Measurements from ENCODE around the gene PYGB. TPM values are rescaled to one million over a fixed set of nuclear protein-coding genes. Genes with fewer than 3 reads are reported as not detected.

The PYGB gene
- total RNA-seq, 2 donors from 2014 or later, result 211 to 295 TPM

DNA sequence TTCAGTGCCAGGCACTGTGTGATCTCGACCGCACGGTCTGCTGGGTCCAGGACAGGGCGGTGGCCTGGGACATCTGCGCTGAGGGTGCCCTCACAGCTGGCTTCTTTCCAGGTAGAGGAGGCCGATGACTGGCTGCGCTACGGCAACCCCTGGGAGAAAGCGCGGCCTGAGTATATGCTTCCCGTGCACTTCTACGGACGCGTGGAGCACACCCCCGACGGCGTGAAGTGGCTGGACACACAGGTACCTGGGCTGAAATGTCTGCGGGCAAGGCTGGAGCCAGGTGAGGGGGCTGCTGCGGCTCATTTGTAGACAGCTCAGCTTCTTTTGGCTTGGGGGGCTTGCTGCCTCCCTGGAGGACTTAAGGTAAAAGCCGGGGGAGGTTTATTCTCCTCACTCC, 26.6 kb downstream of the PYGB start:
- no peak overlapping the region for H3K9ac ChIP-seq (ENCODE audit: low read depth in 2 of 2, low read length in 2 of 2)

DNA sequence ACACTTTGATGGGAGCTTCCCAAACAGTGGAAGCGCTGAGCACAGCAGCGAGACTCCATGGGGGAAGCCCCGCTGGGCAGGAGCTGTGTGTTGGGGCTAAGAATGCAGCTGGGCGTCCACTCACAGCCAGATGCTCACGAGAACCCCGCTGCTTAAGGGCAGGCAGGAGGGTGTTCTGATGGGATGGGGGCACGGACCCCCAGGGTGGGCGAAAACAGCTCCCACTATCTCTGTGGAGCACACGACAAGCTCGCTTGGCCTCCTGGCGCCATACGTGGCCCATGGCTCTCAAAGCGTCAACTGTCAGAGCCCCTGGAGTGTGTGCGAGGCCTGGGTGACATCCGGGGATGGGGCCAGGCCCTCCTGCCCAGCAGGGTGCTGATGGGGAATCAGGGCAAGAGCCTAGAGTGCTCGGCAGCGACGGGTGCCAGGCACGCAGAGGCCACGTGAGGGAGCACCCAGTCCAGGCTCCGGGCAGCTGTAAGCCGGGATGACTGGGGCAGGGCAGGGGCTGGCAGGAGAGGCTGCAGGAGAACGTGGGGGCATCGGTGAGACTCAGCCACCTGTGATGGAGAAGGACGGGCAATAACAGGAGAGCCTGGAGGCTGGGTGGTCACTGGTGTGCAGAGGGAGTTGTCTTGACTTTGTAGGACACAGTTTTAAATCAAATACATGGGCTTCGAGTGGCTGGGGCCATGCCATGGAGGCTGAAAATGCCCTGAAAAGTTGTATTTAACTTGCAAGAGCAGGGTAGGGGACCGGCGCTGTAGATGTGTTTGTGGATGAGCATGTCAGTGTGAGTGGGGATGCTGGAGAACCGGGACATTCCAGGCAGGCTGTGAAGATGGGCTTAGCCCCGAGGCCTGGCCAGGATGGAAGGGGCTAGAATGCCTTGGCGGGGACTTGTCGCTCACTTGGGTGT, 27.3 kb downstream of the PYGB start:
- H3K4me3 ChIP-seq, result no peak overlapping the region
- intact Hi-C loops (cut with DNase I), result loop anchor here (10.0 kb wide), 1 partner anchor 280 kb away; the partner anchor contains the start of gene APMAP
- DNase-seq, result no peak
- TF ChIP-seq, protein P1, sequence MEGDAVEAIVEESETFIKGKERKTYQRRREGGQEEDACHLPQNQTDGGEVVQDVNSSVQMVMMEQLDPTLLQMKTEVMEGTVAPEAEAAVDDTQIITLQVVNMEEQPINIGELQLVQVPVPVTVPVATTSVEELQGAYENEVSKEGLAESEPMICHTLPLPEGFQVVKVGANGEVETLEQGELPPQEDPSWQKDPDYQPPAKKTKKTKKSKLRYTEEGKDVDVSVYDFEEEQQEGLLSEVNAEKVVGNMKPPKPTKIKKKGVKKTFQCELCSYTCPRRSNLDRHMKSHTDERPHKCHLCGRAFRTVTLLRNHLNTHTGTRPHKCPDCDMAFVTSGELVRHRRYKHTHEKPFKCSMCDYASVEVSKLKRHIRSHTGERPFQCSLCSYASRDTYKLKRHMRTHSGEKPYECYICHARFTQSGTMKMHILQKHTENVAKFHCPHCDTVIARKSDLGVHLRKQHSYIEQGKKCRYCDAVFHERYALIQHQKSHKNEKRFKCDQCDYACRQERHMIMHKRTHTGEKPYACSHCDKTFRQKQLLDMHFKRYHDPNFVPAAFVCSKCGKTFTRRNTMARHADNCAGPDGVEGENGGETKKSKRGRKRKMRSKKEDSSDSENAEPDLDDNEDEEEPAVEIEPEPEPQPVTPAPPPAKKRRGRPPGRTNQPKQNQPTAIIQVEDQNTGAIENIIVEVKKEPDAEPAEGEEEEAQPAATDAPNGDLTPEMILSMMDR (IDR thresholded peaks at IDR 0.05), result no peak
- no peak overlapping the region for H3K9ac ChIP-seq (ENCODE audit: low read depth in 2 of 2, low read length in 2 of 2)
- H3K27me3 ChIP-seq, result no peaks in the 10 kb centered on the region
- H3K27ac ChIP-seq, result no peak overlapping the region
- peaks cover 37% of the 10 kb centered on the region for H3K36me3 ChIP-seq
- no peaks in the 10 kb centered on the region for H3K9me3 ChIP-seq
- no peaks in the 10 kb centered on the region for H3K4me1 ChIP-seq

More for the DNA sequence above, 26.6 kb downstream of the PYGB start:
- Histone ChIP-seq H3K36me3 (peaks cover 31% of the 10 kb centered on the region), H3K27me3 (no peaks in the 10 kb centered on the region), H3K27ac (no peak overlapping the region), H3K4me3 (no peak overlapping the region), H3K4me1 (no peaks in the 10 kb centered on the region), H3K9me3 (no peaks in the 10 kb centered on the region)
- no peak for DNase-seq
- TF ChIP-seq, protein P1 (IDR thresholded peaks at IDR 0.05), result no peak
- intact Hi-C loops (cut with DNase I), result loop anchor here (10.0 kb wide), 1 partner anchor 280 kb away; the partner anchor contains the start of gene APMAP

DNA sequence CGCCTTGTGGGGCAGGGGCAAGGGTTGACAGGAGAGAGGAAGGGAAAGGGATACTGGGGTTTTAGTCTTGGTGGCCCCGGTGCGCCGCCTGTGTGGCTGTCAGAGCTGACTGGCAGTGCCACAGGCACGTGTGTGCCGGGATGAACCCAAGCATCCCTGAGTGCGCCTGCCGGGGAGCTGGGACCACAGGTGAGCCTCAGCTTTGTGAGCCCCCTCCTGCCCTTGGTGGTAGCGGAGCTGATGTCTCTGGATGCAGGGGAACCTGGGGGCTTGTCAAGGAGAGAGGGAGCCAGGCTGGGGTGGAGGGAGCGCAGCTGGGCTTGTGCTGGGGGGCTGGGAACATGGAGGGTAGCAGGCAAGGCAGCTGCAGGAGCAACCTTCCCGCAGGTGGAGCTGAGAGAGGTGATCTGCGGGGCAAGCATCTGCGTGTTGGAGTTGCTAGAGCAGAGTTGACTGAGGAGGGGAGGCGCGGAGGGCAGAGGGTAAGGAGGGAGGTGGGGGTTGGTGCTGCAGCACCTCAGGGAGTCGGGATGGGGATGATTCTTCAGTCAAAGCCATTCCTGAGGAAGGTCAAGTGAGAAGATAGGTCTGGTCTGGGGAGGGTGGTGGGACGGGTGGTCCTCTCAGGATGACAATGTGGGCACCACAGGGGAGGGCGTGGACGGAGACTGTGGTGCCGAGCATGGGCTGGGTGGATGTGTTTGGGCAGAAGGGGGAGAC, 28.1 kb downstream of the PYGB start:
- H3K36me3 ChIP-seq, result peaks cover 41% of the 10 kb centered on the region
- no peak overlapping the region for H3K4me3 ChIP-seq
- no peak for DNase-seq
- intact Hi-C loops (cut with DNase I), result loop anchor here (10.0 kb wide), 1 partner anchor 281 kb away; the partner anchor contains the start of gene APMAP
- no peak overlapping the region for H3K27ac ChIP-seq
- H3K4me1 ChIP-seq, result no peaks in the 10 kb centered on the region
- H3K9me3 ChIP-seq, result no peaks in the 10 kb centered on the region
- TF ChIP-seq, protein P1 (IDR thresholded peaks at IDR 0.05), result no peak
- no peaks in the 10 kb centered on the region for H3K27me3 ChIP-seq
- H3K9ac ChIP-seq (ENCODE audit: low read depth in 2 of 2, low read length in 2 of 2), result no peak overlapping the region

DNA sequence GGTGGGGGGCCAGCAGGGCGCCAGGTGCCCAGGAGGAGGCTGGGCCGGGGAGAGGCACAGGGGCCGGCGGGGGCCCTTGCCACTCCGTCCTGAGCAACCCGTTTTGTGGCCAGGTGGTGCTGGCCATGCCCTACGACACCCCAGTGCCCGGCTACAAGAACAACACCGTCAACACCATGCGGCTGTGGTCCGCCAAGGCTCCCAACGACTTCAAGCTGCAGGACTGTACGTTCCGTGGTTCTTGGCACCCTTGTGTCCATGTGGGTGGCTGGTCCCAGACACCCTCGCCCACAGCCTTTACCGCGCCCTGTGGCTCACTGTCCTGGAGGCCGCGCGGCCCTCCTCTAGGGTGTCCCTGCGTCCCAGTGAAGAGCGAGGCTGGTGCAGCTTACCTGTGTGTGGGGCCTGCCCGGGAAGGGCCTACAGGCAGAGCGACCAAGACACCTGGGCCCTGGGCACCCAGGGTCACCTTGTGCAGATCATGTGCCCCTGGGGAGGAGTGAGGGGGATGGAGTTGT, 28.7 kb downstream of the PYGB start:
- TF ChIP-seq, protein P1 (IDR thresholded peaks at IDR 0.05), result no peak
- no peak overlapping the region for H3K9ac ChIP-seq (ENCODE audit: low read depth in 2 of 2, low read length in 2 of 2)
- H3K4me1 ChIP-seq, result no peaks in the 10 kb centered on the region
- no peaks in the 10 kb centered on the region for H3K9me3 ChIP-seq
- H3K27ac ChIP-seq, result no peak overlapping the region
- peaks cover 41% of the 10 kb centered on the region for H3K36me3 ChIP-seq
- no peak overlapping the region for H3K4me3 ChIP-seq
- intact Hi-C loops (cut with DNase I), result loop anchor here (10.0 kb wide), 1 partner anchor 282 kb away; the partner anchor contains the start of gene APMAP
- DNase-seq, result no peak
- no peaks in the 10 kb centered on the region for H3K27me3 ChIP-seq
